ENCODE results near the gene RARRES1. TPM values are rescaled to one million over a fixed set of nuclear protein-coding genes. Genes with fewer than 3 reads are reported as not detected.

RARRES1 gene
- total RNA-seq, 2 donors from 2014 or later, result 0.41 TPM; not detected in 1

DNA sequence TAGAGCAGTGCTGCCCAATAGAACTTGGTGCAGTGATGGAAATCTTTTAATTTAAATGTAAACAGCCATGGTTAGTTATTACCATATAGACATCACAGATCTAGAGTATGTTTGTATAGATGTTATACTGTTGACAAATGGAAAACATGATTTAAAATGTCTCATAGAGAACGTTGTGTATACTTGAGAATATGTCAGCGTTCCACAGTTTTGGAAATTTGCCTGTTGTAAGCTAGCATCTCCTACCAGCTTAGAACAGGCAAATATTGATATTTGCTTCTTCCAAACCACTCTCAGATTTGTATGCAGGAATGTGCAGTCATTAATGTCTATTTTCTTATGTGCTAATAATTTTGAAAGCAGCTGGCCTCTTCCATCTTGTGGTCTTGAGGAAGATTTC lies 51.4 kb downstream of the RARRES1 start:
- no peaks in the 10 kb centered on the region for H3K4me1 Mint-ChIP-seq (ENCODE audit: low read depth)
- H3K9me3 Mint-ChIP-seq, result no peaks in the 10 kb centered on the region
- H3K4me3 Mint-ChIP-seq, result no peak overlapping the region
- peaks cover 2 to 4% of the 10 kb centered on the region in 2 donors for H3K36me3 Mint-ChIP-seq (ENCODE audit: insufficient read depth in 2 of 2)
- ATAC-seq (replicated peaks in 1 of 2) (no peak), DNase-seq (no peak)
- peak overlapping the region; percentile 55 for H3K27ac Mint-ChIP-seq
- H3K27me3 Mint-ChIP-seq (ENCODE audit: low read depth), result no peaks in the 10 kb centered on the region

DNA sequence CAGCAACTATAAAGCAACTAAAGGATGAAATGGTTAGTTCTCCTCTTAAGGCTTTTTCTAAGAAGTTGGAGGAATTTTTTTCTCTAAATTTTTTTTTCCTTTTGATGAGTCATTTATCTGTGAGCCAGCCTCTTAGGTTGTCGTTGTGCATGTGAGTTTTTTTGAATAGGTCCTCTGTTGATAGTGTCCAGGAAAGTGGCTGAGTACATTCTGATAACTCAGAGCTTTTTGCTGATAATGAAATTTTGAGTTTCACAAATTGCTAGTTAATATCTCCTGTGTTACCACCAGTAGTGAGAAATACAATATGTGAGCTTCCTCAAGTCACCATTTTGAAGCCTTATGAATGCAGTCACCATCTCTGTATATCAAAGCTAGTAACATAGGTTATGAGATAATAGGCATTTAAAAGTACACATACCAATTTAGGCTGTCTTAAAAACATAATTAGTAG lies 52.7 kb downstream of the RARRES1 start:
- no peak for ATAC-seq (replicated peaks in 1 of 2)
- no peak for DNase-seq
- Mint-ChIP-seq H3K4me3 (no peak overlapping the region), H3K9me3 (no peaks in the 10 kb centered on the region), H3K27ac (no peak overlapping the region), H3K36me3 (ENCODE audit: insufficient read depth in 2 of 2) (peaks cover 2 to 4% of the 10 kb centered on the region in 2 donors), H3K27me3 (ENCODE audit: low read depth) (no peaks in the 10 kb centered on the region), H3K4me1 (ENCODE audit: low read depth) (no peaks in the 10 kb centered on the region)

DNA sequence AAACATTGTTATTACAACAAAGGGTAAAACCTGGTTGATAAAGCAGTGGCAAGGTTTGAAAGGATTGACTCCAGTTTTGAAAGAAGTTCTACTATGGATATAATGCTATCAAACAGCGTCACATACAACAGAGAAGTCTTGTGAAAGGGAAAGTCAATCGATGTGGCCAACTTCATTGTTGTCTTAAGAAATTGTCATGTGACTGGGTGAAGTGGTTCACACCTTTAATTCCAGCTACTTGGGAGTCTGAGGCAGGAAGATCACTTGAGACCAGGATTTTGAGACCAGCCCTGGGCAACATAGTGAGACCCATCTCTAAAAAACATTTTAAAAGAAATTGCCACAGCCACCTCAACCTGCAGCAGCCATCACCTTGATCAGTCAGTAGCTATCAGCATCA lies 53.6 kb downstream of the RARRES1 start:
- DNase-seq (no peak), ATAC-seq (replicated peaks in 1 of 2) (no peak)
- no peak overlapping the region for H3K27ac Mint-ChIP-seq
- H3K36me3 Mint-ChIP-seq (ENCODE audit: insufficient read depth in 2 of 2), result peaks cover 0 to 4% of the 10 kb centered on the region in 2 donors
- H3K4me1 Mint-ChIP-seq (ENCODE audit: low read depth), result no peaks in the 10 kb centered on the region
- H3K27me3 Mint-ChIP-seq (ENCODE audit: low read depth), result no peaks in the 10 kb centered on the region
- no peak overlapping the region for H3K4me3 Mint-ChIP-seq
- no peaks in the 10 kb centered on the region for H3K9me3 Mint-ChIP-seq

DNA sequence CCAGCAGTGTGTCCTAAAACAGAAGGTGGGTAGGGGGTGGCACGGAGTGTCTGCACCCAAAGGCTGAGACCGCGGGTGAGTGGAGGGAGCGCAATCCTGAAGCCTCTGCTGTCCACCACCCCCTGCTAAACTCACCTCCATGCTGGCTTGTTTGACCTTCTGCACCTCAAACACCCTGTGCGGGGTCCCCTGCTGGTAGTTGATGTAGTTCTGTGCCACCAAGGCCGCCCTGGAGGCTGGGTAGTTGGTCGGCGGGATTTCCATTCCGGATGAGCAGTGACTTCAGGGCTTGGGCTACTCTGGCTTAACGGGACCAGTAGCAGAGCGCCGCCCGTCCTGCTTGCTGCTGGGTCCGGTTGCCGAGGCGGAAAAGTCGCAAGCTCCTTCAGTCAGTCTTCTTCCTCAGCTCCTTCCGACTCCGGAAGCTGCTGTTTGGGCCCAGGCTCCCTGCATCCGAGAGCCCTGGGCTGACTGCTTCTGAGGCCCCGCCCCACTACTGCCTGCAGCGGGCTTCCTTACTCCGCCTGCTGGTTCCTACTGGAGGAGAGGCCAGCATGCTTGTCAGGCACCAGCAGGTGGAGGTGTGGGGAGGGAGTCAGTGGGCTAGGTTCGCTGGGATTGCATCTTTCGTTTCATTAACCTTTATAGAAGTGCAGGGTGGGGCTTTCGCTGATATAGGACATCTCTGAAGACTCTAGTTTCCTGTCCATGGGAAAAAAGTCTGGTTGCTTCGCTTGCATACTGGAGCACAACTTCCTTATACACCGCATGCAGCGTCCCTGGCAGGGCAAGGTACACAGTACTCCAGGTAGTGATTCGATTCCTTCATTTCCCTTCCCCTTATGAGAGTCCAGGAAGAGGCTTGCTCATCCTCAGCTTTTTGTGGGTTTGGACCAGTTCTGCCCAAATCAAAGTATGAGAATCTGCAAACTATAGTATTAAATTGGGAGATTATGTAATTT lies 59.8 kb downstream of the RARRES1 start, which contains the start of gene LXN:
Gene LXN (minus strand): TSS at position 434 of the 962 bp plus-strand sequence. CDS start 170 bp downstream, at position 264.
- Mint-ChIP-seq H3K27me3 (ENCODE audit: low read depth) (no peaks in the 10 kb centered on the region), H3K4me1 (ENCODE audit: low read depth) (peaks cover 18% of the 10 kb centered on the region), H3K27ac (peak within 1 kb of the TSS; percentile 95), H3K36me3 (ENCODE audit: insufficient read depth in 2 of 2) (peaks cover 0 to 15% of the 10 kb centered on the region in 2 donors), H3K4me3 (peak within 1 kb of the TSS; percentile 78 to 84), H3K9me3 (no peaks in the 10 kb centered on the region)
- ATAC-seq (replicated peaks in 1 of 2), result peak; percentile 99 to 100
- peak; percentile 78 to 88 for DNase-seq

DNA sequence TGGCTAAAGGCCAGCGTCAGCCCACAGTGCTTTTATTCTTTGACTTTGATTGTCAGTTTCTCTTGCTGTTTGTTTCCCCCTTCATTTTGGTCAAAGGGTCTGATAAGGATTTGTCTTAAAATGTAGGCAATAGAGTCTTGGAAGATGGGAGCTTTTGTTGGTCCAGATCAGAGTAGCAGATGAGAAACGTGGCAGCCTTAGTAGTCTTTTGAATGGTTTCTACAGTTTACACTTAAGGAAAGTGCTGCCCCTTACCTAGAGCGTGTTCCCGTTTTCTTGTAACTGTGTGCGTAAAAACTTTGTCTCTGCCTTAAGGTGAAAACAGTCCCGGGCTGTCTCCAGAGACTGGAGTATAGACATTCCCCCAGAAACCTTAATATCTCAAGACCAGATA lies 60.4 kb downstream of the RARRES1 start:
- Mint-ChIP-seq H3K4me1 (ENCODE audit: low read depth) (peaks cover 18% of the 10 kb centered on the region), H3K27me3 (ENCODE audit: low read depth) (no peaks in the 10 kb centered on the region), H3K4me3 (peak overlapping the region; percentile 78 to 84), H3K36me3 (ENCODE audit: insufficient read depth in 2 of 2) (peaks cover 0 to 11% of the 10 kb centered on the region in 2 donors), H3K9me3 (no peaks in the 10 kb centered on the region), H3K27ac (peak overlapping the region; percentile 77)
- ATAC-seq (replicated peaks in 1 of 2) (peak in 1 of 2 donors; percentile 6), DNase-seq (no peak)

DNA sequence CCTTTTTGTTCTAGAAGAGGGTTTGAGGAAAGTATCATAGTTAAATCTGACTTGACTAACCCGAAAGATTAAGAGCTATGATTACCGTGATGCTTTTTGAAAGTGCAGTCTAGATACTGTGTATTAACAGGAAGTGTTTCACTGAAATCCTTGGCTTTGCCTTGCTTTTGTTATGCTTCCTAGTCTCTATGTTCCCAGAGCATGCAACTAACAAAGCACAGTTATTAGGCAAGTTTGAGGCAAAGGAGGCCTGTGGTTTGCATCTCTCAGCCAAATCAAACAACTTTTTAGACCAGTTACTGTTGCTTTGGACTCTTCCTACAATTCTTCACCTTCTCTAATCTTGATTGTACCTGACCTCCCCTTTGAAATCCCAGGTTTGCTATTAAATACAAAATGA lies 63.8 kb downstream of the RARRES1 start:
- Mint-ChIP-seq H3K4me3 (no peak overlapping the region), H3K27ac (no peak overlapping the region), H3K36me3 (ENCODE audit: insufficient read depth in 2 of 2) (peaks cover 0 to 11% of the 10 kb centered on the region in 2 donors), H3K4me1 (ENCODE audit: low read depth) (peaks cover 18% of the 10 kb centered on the region), H3K27me3 (ENCODE audit: low read depth) (no peaks in the 10 kb centered on the region), H3K9me3 (no peaks in the 10 kb centered on the region)
- no peak for ATAC-seq (replicated peaks in 1 of 2)
- no peak for DNase-seq

DNA sequence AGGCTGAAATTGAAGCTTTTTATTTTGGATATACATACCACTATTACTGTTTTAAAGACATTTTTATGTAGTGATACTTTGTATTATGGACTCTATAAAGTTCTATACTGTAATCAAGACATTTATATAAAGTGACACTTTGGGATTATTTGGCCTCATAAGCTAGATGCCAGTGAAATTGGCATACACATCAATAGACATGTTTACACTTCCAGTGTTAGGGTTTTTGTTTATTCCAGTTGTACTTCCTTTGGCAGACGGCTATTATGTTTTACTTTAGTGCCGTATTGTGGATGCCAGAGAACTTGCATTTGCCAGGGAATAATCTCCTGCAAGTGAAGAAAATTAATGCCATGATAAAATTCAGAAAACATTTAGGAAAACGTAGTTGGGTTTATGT lies 65.8 kb downstream of the RARRES1 start:
- H3K36me3 Mint-ChIP-seq (ENCODE audit: insufficient read depth in 2 of 2), result peaks cover 0 to 11% of the 10 kb centered on the region in 2 donors
- no peak for DNase-seq

DNA sequence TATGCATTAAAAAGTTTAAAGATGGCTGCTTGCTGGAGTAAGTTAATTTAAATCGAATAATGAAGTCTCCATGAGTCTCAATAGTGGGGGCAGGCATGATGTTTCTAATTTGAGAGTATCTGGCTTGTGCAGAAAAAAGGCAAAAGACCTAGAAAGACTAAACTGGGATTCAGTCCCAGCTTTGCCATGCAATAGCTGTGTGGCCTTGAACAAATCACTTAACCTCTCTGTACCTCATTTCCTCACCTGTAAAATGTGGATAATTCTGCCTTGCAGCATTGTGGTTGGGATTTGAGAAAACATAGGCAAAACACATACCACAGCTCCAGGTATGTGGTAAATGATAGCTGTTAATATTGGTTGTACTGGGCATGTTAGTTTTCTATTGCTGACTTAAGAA lies 68.4 kb downstream of the RARRES1 start:
- Mint-ChIP-seq H3K36me3 (ENCODE audit: insufficient read depth in 2 of 2) (peaks cover 0 to 9% of the 10 kb centered on the region in 2 donors), H3K4me1 (ENCODE audit: low read depth) (peaks cover 5% of the 10 kb centered on the region), H3K4me3 (no peak overlapping the region), H3K9me3 (no peaks in the 10 kb centered on the region), H3K27me3 (ENCODE audit: low read depth) (no peaks in the 10 kb centered on the region), H3K27ac (no peak overlapping the region)
- ATAC-seq (replicated peaks in 1 of 2), result no peak
- no peak for DNase-seq

More for the DNA sequence above, 65.8 kb downstream of the RARRES1 start:
- Mint-ChIP-seq H3K9me3 (no peaks in the 10 kb centered on the region), H3K4me1 (ENCODE audit: low read depth) (peaks cover 7% of the 10 kb centered on the region), H3K27me3 (ENCODE audit: low read depth) (no peaks in the 10 kb centered on the region), H3K27ac (no peak overlapping the region), H3K4me3 (no peak overlapping the region)
- ATAC-seq (replicated peaks in 1 of 2), result no peak

DNA sequence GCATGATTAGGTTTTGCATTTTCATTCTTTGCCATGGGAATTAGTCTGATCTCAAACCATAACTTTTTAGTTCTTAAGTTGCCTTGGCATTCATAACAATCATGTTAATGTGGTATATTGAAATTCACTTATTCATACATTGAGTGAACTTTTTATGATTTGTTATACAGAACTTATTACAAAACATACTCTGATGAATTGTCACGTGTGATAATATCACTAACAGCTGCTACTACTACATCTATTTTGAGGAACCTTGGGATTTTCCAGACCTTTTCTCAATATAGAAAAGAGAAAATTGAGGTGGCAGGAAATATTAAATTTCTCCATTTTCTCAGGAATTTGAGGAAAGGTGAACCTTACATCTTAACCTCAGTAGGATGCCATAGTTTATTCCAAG lies 69.0 kb downstream of the RARRES1 start:
- no peak for ATAC-seq (replicated peaks in 1 of 2)
- Mint-ChIP-seq H3K9me3 (no peaks in the 10 kb centered on the region), H3K27me3 (ENCODE audit: low read depth) (no peaks in the 10 kb centered on the region), H3K4me1 (ENCODE audit: low read depth) (peaks cover 9% of the 10 kb centered on the region), H3K27ac (no peak overlapping the region), H3K4me3 (no peak overlapping the region), H3K36me3 (ENCODE audit: insufficient read depth in 2 of 2) (peaks cover 0 to 6% of the 10 kb centered on the region in 2 donors)
- no peak for DNase-seq

DNA sequence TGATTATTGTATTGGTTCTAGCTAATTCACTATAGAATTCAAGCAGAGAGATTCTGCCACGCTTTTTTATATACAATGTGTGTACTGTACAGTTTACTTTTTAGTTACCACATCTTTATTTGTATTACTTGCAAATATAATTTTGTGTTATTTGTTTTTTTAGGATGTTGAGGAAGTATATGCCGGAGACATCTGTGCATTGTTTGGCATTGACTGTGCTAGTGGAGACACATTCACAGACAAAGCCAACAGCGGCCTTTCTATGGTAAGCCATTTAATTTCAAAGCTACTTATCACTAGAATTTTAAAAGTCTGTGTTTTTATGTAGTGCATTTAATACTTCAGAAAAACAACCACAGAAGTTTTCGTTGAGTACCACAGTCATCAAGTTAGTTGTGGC lies 71.5 kb downstream of the RARRES1 start:
- Mint-ChIP-seq H3K27ac (no peak overlapping the region), H3K27me3 (ENCODE audit: low read depth) (no peaks in the 10 kb centered on the region), H3K36me3 (ENCODE audit: insufficient read depth in 2 of 2) (peaks cover 0 to 12% of the 10 kb centered on the region in 2 donors), H3K9me3 (no peaks in the 10 kb centered on the region), H3K4me1 (ENCODE audit: low read depth) (peaks cover 9% of the 10 kb centered on the region), H3K4me3 (no peak overlapping the region)
- DNase-seq (no peak), ATAC-seq (replicated peaks in 1 of 2) (no peak)

DNA sequence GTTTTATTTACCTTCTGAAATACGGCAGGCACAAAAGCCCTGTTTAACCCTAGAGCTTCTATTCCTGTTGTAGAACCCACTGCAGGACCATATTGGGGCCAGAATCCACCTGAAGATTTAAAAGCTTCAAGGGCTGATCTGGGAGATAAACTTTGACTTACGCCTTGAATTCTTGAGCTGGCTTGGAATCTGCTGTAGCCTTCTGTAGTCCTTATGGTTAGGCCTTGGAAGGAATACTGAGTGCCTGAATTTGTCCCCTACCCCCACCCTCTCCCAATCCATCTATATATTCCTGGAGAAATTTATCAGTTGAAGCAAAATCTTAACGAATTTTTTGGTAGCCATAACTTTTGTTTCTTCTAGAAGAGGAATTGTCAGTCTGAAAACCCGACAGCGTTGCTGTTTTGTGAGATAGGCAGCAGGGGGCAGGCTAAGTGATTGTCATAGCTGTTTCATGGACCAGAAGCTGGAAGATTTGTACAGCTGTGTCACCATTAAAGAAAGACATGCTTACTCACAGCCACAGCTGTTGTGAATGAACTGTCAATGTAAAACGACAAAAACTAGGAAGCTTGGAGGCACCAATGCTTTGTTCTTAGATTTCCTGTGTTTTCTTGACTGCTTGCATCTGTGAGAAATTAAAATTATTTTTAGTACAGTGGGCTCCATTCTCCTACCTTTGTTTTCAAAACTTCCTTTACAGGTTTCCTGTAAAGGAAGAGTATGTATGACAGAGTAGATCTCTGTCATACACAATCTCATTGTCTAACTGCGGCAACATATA lies 72.6 kb downstream of the RARRES1 start:
- Mint-ChIP-seq H3K36me3 (ENCODE audit: insufficient read depth in 2 of 2) (peaks cover 0 to 12% of the 10 kb centered on the region in 2 donors), H3K27me3 (ENCODE audit: low read depth) (no peaks in the 10 kb centered on the region), H3K9me3 (no peaks in the 10 kb centered on the region), H3K27ac (no peak overlapping the region), H3K4me3 (no peak overlapping the region), H3K4me1 (ENCODE audit: low read depth) (peaks cover 9% of the 10 kb centered on the region)
- DNase-seq (peak; percentile 56 to 59), ATAC-seq (replicated peaks in 1 of 2) (peak; percentile 81 to 85)

DNA sequence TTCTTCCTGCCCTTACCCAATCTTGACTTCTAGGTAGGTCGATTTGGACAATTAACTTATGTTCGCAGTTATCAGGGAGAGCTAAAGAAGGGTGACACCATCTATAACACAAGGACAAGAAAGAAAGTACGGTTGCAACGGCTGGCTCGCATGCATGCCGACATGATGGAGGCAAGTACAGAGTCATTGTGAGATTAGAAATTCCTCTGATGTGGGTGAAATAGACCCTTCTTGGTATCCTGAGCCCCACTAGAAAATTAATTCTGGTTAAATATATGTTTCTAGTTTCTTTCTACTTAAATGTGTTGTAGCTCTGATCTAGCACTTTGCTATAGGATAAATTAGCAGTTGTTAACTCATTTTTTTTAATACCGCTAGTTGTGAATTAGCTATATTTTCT lies 73.4 kb downstream of the RARRES1 start:
- ATAC-seq (replicated peaks in 1 of 2) (peak in 1 of 2 donors; percentile 25), DNase-seq (no peak)
- peaks cover 9% of the 10 kb centered on the region for H3K4me1 Mint-ChIP-seq (ENCODE audit: low read depth)
- H3K27me3 Mint-ChIP-seq (ENCODE audit: low read depth), result no peaks in the 10 kb centered on the region
- H3K9me3 Mint-ChIP-seq, result no peaks in the 10 kb centered on the region
- H3K4me3 Mint-ChIP-seq, result peak overlapping the region; percentile 10 to 20
- H3K27ac Mint-ChIP-seq, result no peak overlapping the region
- H3K36me3 Mint-ChIP-seq (ENCODE audit: insufficient read depth in 2 of 2), result peaks cover 0 to 12% of the 10 kb centered on the region in 2 donors

DNA sequence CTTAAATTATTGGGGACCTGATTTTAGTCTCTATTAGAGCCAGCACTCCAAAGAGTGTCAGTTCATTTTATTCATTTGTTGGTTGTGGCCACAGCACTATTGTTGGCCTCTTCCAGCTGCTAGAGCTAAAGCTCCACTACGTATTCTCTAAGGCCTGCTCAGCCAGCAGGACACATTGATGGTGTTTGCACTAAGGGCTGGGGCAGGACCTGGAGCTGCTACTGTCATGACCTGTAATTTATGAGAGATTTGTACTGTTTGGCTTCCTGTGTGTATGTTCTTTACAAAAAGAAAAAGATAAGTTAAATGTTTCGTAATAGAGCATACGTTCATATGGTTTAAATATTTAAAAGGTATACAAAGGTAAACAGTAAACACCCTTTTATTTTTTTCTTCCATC lies 79.8 kb downstream of the RARRES1 start:
- H3K36me3 Mint-ChIP-seq (ENCODE audit: insufficient read depth in 2 of 2), result peaks cover 2 to 32% of the 10 kb centered on the region in 2 donors
- ATAC-seq (replicated peaks in 1 of 2), result no peak

More for the DNA sequence above, 79.8 kb downstream of the RARRES1 start:
- no peak overlapping the region for H3K27ac Mint-ChIP-seq
- no peak overlapping the region for H3K4me3 Mint-ChIP-seq
- no peaks in the 10 kb centered on the region for H3K9me3 Mint-ChIP-seq
- H3K4me1 Mint-ChIP-seq (ENCODE audit: low read depth), result peaks cover 8% of the 10 kb centered on the region
- no peaks in the 10 kb centered on the region for H3K27me3 Mint-ChIP-seq (ENCODE audit: low read depth)
- DNase-seq, result no peak

Measured in activated T-cell treated with anti-CD3 and anti-CD28 coated beads, Interleukin-2, amount 50 U/mL, for 72 hours (primary cell).